ENCODE measurements around the gene CHST11. TPM values are rescaled to one million over a fixed set of nuclear protein-coding genes. Genes with fewer than 3 reads are reported as not detected.
"Not testable (repeated sequence)": the region's sequence is repeated elsewhere in the genome, so short reads cannot be mapped to it uniquely, and the experiment has no call there.

CHST11 gene
- total RNA-seq, 1 donor from 2014 or later: 6.0 TPM

DNA sequence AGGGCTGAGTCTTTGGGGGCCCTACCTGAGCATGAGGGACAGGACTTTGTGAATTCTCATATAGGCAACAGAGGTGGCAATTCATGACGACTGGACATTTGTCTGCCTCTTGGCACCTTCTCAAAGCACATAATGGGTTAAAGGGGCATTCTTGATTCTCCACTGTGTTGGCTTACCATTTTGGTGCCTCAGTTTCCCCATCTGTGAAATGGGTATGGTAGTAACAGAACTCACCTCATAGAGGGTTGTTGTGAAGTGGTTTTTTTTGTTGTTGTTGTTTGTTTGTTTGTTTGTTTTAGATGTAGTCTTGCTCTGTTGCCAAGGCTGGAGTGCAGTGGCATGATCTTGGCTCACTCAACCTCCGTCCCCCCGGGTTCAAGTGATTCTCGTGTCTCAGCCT, 106.0 kb downstream of the CHST11 start:
- intact Hi-C loops (cut with micrococcal nuclease): no loop called here
- Histone ChIP-seq H3K4me3 (no peak overlapping the region), H3K27ac (replicated peaks) (no peak overlapping the region), H3K36me3 (no peaks in the 10 kb centered on the region), H3K4me1 (peaks cover 8% of the 10 kb centered on the region), H3K9me3 (replicated peaks) (peaks cover 8% of the 10 kb centered on the region), H3K27me3 (ENCODE audit: low read depth) (no peaks in the 10 kb centered on the region)
- DNase-seq: no peak
- TF ChIP-seq, protein P1, sequence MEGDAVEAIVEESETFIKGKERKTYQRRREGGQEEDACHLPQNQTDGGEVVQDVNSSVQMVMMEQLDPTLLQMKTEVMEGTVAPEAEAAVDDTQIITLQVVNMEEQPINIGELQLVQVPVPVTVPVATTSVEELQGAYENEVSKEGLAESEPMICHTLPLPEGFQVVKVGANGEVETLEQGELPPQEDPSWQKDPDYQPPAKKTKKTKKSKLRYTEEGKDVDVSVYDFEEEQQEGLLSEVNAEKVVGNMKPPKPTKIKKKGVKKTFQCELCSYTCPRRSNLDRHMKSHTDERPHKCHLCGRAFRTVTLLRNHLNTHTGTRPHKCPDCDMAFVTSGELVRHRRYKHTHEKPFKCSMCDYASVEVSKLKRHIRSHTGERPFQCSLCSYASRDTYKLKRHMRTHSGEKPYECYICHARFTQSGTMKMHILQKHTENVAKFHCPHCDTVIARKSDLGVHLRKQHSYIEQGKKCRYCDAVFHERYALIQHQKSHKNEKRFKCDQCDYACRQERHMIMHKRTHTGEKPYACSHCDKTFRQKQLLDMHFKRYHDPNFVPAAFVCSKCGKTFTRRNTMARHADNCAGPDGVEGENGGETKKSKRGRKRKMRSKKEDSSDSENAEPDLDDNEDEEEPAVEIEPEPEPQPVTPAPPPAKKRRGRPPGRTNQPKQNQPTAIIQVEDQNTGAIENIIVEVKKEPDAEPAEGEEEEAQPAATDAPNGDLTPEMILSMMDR (IDR thresholded peaks at IDR 0.05; ENCODE audit: borderline replicate concordance): no peak

DNA sequence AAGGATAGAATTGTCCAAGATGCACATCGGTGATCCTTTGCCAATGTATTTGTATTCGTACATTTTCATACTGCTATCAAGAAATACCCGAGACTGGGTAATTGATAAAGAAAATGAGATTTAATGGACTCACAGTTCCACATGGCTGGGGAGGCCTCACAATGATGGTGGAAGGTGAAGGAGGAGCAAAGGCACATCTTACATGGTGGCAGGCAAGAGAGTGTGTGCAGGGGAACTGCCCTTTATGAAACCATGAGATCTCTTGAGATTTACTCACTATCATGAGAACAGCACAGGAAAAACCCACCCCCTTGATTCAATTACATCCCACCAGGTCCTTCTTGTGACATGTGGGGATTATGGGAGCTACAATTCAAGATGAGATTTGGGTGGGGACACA, 107.9 kb downstream of the CHST11 start:
- DNase-seq; H3K36me3 ChIP-seq; H3K27ac ChIP-seq (replicated peaks); H3K27me3 ChIP-seq (ENCODE audit: low read depth); H3K9me3 ChIP-seq (replicated peaks); H3K4me3 ChIP-seq; intact Hi-C loops (cut with micrococcal nuclease): not testable (repeated sequence)
- peaks cover 13% of the 10 kb centered on the region for H3K4me1 ChIP-seq

DNA sequence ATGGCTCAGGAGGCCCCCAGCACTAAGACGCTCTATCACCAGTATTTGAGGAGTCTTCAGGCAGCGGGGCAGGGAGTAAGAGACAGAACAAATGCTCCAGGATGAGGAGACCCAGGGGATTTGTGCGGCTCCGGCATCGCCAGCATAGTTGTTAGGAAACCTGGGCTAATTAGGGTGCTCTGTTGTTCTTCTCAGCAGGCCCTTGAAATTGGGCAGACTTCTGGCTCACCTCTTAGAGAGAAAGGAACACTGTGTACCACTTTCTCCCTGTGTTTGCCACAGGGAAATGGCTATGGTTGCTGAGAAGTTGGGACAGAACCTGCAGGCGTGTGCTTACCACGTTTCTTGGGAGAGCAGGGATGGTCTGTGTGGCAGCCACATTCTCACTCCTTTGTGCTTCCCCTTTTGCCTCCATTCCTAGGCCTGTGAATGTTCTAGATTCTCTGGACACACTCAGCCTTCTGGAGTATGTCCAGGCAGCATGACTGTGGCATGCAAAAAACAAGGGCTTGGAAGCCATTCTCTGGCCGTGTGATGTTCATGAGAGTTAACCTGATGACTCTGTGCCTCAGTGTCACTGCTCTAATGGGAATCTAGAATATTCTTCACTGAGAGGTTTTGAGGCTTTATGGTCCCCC, 109.0 kb downstream of the CHST11 start:
- Histone ChIP-seq H3K4me1 (peaks cover 16% of the 10 kb centered on the region), H3K27me3 (ENCODE audit: low read depth) (no peaks in the 10 kb centered on the region), H3K9me3 (replicated peaks) (peaks cover 9% of the 10 kb centered on the region), H3K36me3 (no peaks in the 10 kb centered on the region), H3K27ac (replicated peaks) (no peak overlapping the region), H3K4me3 (no peak overlapping the region)
- TF ChIP-seq, protein P1 (IDR thresholded peaks at IDR 0.05; ENCODE audit: borderline replicate concordance): no peak
- intact Hi-C loops (cut with micrococcal nuclease): no loop called here
- DNase-seq: no peak

DNA sequence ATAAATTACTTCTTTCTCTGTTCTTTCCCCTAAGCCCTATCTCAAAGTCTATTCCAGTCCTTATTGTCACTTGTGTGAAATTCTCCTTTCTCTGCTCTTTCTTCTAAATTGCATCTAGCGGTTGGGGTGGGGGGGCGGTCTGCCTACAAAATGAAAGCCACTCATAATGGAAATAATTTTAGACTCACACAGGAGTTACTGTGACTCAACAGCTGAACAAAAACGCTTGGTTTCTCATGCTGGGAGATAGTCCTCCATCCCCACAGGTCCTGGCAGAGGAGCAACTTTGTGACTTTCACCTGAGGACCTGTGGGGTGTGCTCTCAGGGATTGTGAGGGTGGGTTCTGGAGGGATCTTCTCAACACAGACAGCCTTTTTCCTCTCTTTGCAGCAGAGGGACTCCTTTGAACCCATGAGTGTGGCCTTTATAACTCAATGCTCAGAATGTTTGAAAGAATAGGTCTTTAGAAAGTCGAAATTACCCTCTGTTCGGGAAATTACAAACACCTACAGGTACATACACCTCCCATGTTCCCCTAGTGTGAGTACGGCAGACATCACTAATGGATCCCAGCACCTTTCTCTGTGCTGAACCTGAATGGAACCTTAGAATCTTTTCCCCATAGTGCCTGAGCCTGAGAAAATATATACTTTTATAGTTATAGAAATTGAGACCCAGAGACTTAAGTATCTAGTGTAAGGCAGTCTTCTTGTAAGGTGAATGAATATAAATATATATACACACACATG, 109.7 kb downstream of the CHST11 start:
- no peak overlapping the region for H3K4me3 ChIP-seq
- no peaks in the 10 kb centered on the region for H3K27me3 ChIP-seq (ENCODE audit: low read depth)
- TF ChIP-seq, protein P1 (IDR thresholded peaks at IDR 0.05; ENCODE audit: borderline replicate concordance): no peak
- H3K27ac ChIP-seq (replicated peaks): no peak overlapping the region
- H3K4me1 ChIP-seq: peaks cover 16% of the 10 kb centered on the region
- peaks cover 9% of the 10 kb centered on the region for H3K9me3 ChIP-seq (replicated peaks)
- intact Hi-C loops (cut with micrococcal nuclease): no loop called here
- DNase-seq: no peak
- H3K36me3 ChIP-seq: no peaks in the 10 kb centered on the region

DNA sequence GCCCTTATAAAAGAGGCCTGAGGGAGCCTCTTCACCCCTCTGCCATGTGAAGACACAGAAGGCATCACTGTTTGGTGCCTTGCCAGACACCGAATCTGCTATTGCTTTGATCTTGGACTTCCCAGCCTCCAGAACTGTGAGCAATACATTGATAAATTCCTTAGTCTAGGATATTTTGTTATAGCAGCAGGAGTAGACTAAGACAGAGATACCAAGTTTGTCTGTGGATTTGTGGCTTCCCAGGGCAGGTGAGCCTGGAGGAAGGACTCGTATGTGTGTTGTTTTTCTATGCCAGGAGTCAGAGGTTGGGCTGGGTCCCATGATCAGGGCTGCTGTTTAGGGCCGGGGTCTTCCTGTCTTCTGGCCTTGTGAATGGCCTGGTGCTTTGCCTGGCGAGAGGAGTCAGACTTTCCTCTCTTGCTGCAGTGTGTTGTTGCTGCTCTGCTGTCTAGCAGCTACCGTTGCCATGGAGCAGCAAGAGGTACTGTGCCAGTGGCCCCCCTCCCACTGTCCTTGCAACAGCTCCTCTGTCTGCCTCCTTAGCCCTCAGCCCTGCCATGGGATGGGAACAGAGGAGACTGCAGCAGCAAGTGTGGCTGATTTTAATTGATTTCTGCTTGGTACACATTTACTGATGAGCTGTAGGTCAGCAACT, 111.2 kb downstream of the CHST11 start:
- no peaks in the 10 kb centered on the region for H3K36me3 ChIP-seq
- H3K4me3 ChIP-seq: no peak overlapping the region
- no peak overlapping the region for H3K27ac ChIP-seq (replicated peaks)
- DNase-seq: no peak
- peaks cover 16% of the 10 kb centered on the region for H3K4me1 ChIP-seq
- TF ChIP-seq, protein P1 (IDR thresholded peaks at IDR 0.05; ENCODE audit: borderline replicate concordance): no peak
- H3K9me3 ChIP-seq (replicated peaks): peaks cover 9% of the 10 kb centered on the region
- no peaks in the 10 kb centered on the region for H3K27me3 ChIP-seq (ENCODE audit: low read depth)
- intact Hi-C loops (cut with micrococcal nuclease): no loop called here

DNA sequence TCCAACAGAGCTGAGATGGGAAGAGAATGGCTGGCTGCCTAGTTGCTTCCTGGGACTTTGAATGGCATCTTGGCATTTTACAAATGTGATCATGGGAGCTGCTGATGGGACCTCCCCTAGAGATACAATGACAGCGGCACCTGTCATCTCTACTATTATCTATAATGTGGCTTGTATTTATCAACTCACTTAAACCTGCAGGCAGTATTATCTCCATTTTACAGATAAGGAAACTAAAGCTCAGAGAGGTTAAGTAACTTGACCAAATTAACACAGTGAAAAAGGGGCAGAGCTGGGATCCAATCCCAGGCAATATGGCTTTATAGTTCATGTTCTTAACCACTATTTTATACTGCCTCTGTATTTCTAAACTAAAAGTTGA, 111.7 kb downstream of the CHST11 start:
- DNase-seq: no peak
- H3K27me3 ChIP-seq (ENCODE audit: low read depth): no peaks in the 10 kb centered on the region
- H3K36me3 ChIP-seq: no peaks in the 10 kb centered on the region
- H3K9me3 ChIP-seq (replicated peaks): peaks cover 9% of the 10 kb centered on the region
- peaks cover 16% of the 10 kb centered on the region for H3K4me1 ChIP-seq
- TF ChIP-seq, protein P1 (IDR thresholded peaks at IDR 0.05; ENCODE audit: borderline replicate concordance): no peak
- no peak overlapping the region for H3K4me3 ChIP-seq
- intact Hi-C loops (cut with micrococcal nuclease): no loop called here
- no peak overlapping the region for H3K27ac ChIP-seq (replicated peaks)

Data from left ventricle myocardium inferior (tissue), 1 donor.